Cardiac muscle cell (in vitro differentiated cells and primary cell): ENCODE results near the gene DENND2A. TPM values are rescaled to one million over a fixed set of nuclear protein-coding genes. Genes with fewer than 3 reads are reported as not detected.
A peak's percentile ranks its signal among the peaks of the same experiment; 100 is the strongest.

Experiments
- DNase-seq, 2 donors: peaks; one replicate each; pipeline versions ENCODE4 v3.0.0 to v3.0.0-alpha.2; 2010 to 2017; ENCODE audit warnings: low read depth in 1 of 2, low spot score in 1 of 2
- H3K27ac ChIP-seq: fragments of 200-600 bp; sonication (generic); 2 replicates; pipeline ENCODE4 v1.5.1; 2016
- H3K27me3 ChIP-seq: fragments of 200-600 bp; sonication (generic); 2 replicates; pipeline ENCODE4 v1.6.0; 2016; ENCODE audit warnings: control low read depth
- H3K36me3 ChIP-seq: fragments of 200-600 bp; sonication (generic); 2 replicates; pipeline ENCODE4 v1.5.1; 2016; ENCODE audit warnings: control low read depth
- H3K4me1 ChIP-seq: fragments of 200-600 bp; sonication (generic); 2 replicates; pipeline ENCODE4 v1.8.1; 2017; ENCODE audit warnings: low read depth, mild to moderate bottlenecking, mixed run types
- H3K4me3 ChIP-seq: fragments of 200-600 bp; sonication (generic); 2 replicates; pipeline ENCODE4 v1.5.1; 2016; ENCODE audit warnings: mild to moderate bottlenecking
- H3K9me3 ChIP-seq: fragments of 200-600 bp; sonication (generic); 2 replicates; pipeline ENCODE4 v1.5.1; 2017; ENCODE audit warnings: low read depth, mild to moderate bottlenecking, control low read depth
- polyA plus RNA-seq: library from polyadenylated mRNA; unstranded; fragments of >200 nt; fragmentation: Nextera tagmentation; extraction: Ambion mirVana; gene quantifications from 2 replicates; pipeline ENCODE4 v1.2.1, GENCODE V29; 2016
- total RNA-seq: library from RNA; depleted of rRNA; stranded (reverse); fragments of >200 nt; gene quantifications from 2 replicates; pipeline ENCODE4 v1.2.3, GENCODE V29; 2016
- TF ChIP-seq, protein P1 (sequence below): IDR thresholded peaks from 2 replicates; pipeline ENCODE4 v1.5.1; 2012; ENCODE audit warnings: low read depth, mild to moderate bottlenecking, low read length

Gene DENND2A
- total and polyA plus RNA-seq, 2 experiments from 2014 or later: 14.0 to 21.7 TPM

GRCh38 chr7:140489026-140489359, 151.6 kb downstream of the DENND2A start:
- no peaks in the 10 kb centered on the region for H3K36me3 ChIP-seq
- H3K4me3 ChIP-seq: no peak overlapping the region
- no peak overlapping the region for H3K27ac ChIP-seq
- H3K27me3 ChIP-seq: no peaks in the 10 kb centered on the region
- TF ChIP-seq, protein P1, sequence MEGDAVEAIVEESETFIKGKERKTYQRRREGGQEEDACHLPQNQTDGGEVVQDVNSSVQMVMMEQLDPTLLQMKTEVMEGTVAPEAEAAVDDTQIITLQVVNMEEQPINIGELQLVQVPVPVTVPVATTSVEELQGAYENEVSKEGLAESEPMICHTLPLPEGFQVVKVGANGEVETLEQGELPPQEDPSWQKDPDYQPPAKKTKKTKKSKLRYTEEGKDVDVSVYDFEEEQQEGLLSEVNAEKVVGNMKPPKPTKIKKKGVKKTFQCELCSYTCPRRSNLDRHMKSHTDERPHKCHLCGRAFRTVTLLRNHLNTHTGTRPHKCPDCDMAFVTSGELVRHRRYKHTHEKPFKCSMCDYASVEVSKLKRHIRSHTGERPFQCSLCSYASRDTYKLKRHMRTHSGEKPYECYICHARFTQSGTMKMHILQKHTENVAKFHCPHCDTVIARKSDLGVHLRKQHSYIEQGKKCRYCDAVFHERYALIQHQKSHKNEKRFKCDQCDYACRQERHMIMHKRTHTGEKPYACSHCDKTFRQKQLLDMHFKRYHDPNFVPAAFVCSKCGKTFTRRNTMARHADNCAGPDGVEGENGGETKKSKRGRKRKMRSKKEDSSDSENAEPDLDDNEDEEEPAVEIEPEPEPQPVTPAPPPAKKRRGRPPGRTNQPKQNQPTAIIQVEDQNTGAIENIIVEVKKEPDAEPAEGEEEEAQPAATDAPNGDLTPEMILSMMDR: no peak
- no peak for DNase-seq
- H3K9me3 ChIP-seq: no peaks in the 10 kb centered on the region
- H3K4me1 ChIP-seq: no peaks in the 10 kb centered on the region

- Histone ChIP-seq H3K27ac (no peak overlapping the region), H3K27me3 (no peaks in the 10 kb centered on the region), H3K4me3 (no peak overlapping the region), H3K4me1 (no peaks in the 10 kb centered on the region), H3K36me3 (no peaks in the 10 kb centered on the region), H3K9me3 (no peaks in the 10 kb centered on the region)
- TF ChIP-seq, protein P1: no peak
- peak in 1 of 2 donors; percentile 4 for DNase-seq
Measured at GRCh38 chr7:140485500-140486265, 154.9 kb downstream of the DENND2A start.

- TF ChIP-seq, protein P1: no peak
- Histone ChIP-seq H3K4me3 (no peak overlapping the region), H3K27ac (no peak overlapping the region), H3K27me3 (no peaks in the 10 kb centered on the region), H3K9me3 (no peaks in the 10 kb centered on the region), H3K4me1 (no peaks in the 10 kb centered on the region), H3K36me3 (no peaks in the 10 kb centered on the region)
- DNase-seq: no peak
Measured at GRCh38 chr7:140484951-140485499, 155.6 kb downstream of the DENND2A start.

DNA sequence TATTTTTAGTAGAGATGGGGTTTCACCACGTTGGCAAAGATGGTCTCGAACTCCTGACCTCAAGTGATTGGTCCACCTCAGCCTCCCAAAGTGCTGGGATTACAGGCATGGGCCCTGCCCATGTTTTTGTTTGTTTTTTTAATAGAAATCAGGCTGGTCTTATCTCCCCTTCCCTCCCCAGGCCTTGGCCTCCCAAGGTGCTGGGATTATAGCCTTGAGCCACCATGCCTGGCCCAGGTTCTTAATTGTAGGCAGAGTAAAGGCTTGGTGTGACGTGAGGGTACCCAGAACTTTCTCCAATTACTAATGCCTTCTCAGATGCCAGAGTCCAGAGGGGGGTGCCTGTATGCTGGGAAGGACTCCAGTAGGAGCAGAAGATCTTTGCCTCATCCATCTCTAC, 156.1 kb downstream of the DENND2A start:
- Histone ChIP-seq H3K4me3 (no peak overlapping the region), H3K27ac (no peak overlapping the region), H3K27me3 (no peaks in the 10 kb centered on the region), H3K9me3 (no peaks in the 10 kb centered on the region), H3K4me1 (no peaks in the 10 kb centered on the region), H3K36me3 (no peaks in the 10 kb centered on the region)
- no peak for DNase-seq
- TF ChIP-seq, protein P1: no peak

DNA sequence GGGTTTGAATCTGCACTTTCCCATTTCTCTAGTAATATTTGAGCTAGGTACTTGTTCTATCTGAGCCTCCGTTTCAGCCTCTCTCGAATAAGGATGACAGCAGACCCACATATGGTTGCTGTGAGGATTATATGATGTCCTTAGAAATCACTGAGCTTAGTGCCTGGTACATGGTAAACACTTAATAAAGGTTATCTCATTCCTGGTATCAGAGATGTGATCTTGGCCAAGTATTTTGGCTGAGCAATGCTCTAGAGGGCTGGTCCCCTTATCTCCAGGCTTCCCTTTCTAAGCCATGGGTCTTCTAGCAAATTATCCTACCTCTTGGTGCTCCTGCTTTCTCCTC, 160.9 kb downstream of the DENND2A start:
- Histone ChIP-seq H3K27ac (peak overlapping the region; percentile 65), H3K4me1 (peaks cover 13% of the 10 kb centered on the region), H3K4me3 (peak overlapping the region; percentile 90), H3K9me3 (no peaks in the 10 kb centered on the region), H3K36me3 (no peaks in the 10 kb centered on the region), H3K27me3 (no peaks in the 10 kb centered on the region)
- TF ChIP-seq, protein P1: no peak
- no peak for DNase-seq
